HepG2 (cell line): Measurements from ENCODE around the gene RASA1.

Experiments used
- TF ChIP-seq, protein P1 (sequence below): sonication (generic); formaldehyde crosslinking; IDR thresholded peaks from 2 replicates; pipeline ENCODE4 v1.4.0; 2020; ENCODE audit warnings: mild to moderate bottlenecking, missing genetic modification reagents
- TF ChIP-seq, protein P2 (sequence below): sonication (generic); formaldehyde crosslinking; IDR thresholded peaks from 2 replicates; pipeline ENCODE4 v1.8.1; 2022; ENCODE audit warnings: low read depth, mild to moderate bottlenecking, missing genetic modification reagents

DNA sequence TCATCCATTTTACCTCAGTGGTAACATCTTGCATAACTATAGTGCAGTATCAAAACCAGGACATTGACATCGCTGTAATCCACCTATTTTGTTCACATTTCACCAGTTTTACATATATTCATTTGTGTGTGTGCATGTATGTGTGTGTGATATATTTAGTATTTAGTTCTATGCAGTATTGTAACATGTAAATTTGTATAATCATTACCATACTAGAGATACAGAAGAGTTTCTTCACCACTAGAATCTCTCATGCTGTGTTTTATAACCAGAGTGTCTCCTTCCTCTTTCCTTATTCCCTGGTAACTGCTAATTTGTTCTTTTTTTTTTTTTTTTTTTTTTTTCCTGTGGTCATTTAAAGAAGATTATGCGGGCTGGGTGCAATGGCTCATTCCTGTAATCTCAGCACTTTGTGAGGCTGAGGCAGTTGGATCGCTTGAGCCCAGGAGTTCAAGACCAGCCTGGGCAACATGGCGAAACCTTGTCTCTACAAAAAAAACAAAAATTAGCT, 11.0 kb downstream of the RASA1 start:
- TF ChIP-seq, protein P1, sequence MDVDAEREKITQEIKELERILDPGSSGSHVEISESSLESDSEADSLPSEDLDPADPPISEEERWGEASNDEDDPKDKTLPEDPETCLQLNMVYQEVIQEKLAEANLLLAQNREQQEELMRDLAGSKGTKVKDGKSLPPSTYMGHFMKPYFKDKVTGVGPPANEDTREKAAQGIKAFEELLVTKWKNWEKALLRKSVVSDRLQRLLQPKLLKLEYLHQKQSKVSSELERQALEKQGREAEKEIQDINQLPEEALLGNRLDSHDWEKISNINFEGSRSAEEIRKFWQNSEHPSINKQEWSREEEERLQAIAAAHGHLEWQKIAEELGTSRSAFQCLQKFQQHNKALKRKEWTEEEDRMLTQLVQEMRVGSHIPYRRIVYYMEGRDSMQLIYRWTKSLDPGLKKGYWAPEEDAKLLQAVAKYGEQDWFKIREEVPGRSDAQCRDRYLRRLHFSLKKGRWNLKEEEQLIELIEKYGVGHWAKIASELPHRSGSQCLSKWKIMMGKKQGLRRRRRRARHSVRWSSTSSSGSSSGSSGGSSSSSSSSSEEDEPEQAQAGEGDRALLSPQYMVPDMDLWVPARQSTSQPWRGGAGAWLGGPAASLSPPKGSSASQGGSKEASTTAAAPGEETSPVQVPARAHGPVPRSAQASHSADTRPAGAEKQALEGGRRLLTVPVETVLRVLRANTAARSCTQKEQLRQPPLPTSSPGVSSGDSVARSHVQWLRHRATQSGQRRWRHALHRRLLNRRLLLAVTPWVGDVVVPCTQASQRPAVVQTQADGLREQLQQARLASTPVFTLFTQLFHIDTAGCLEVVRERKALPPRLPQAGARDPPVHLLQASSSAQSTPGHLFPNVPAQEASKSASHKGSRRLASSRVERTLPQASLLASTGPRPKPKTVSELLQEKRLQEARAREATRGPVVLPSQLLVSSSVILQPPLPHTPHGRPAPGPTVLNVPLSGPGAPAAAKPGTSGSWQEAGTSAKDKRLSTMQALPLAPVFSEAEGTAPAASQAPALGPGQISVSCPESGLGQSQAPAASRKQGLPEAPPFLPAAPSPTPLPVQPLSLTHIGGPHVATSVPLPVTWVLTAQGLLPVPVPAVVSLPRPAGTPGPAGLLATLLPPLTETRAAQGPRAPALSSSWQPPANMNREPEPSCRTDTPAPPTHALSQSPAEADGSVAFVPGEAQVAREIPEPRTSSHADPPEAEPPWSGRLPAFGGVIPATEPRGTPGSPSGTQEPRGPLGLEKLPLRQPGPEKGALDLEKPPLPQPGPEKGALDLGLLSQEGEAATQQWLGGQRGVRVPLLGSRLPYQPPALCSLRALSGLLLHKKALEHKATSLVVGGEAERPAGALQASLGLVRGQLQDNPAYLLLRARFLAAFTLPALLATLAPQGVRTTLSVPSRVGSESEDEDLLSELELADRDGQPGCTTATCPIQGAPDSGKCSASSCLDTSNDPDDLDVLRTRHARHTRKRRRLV, result no peak
- TF ChIP-seq, protein P2, sequence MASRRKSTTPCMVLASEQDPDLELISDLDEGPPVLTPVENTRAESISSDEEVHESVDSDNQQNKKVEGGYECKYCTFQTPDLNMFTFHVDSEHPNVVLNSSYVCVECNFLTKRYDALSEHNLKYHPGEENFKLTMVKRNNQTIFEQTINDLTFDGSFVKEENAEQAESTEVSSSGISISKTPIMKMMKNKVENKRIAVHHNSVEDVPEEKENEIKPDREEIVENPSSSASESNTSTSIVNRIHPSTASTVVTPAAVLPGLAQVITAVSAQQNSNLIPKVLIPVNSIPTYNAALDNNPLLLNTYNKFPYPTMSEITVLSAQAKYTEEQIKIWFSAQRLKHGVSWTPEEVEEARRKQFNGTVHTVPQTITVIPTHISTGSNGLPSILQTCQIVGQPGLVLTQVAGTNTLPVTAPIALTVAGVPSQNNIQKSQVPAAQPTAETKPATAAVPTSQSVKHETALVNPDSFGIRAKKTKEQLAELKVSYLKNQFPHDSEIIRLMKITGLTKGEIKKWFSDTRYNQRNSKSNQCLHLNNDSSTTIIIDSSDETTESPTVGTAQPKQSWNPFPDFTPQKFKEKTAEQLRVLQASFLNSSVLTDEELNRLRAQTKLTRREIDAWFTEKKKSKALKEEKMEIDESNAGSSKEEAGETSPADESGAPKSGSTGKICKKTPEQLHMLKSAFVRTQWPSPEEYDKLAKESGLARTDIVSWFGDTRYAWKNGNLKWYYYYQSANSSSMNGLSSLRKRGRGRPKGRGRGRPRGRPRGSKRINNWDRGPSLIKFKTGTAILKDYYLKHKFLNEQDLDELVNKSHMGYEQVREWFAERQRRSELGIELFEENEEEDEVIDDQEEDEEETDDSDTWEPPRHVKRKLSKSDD (CRISPR knock-in tag), result no peak
